Head of caudate nucleus (tissue), 42 donors: ENCODE measurements around the gene YPEL1.
A peak's percentile ranks its signal among the peaks of the same experiment; 100 is the strongest.
"Not testable (repeated sequence)": the region's sequence is repeated elsewhere in the genome, so short reads cannot be mapped to it uniquely, and the experiment has no call there.

Source experiments
- DNase-seq, 42 donors: peaks; one replicate each; pipeline versions ENCODE4 v3.0.0 to v3.0.0-alpha.2; 2020 to 2021; ENCODE audit warnings: mixed read lengths in 7 of 42
- intact Hi-C: fragments of 100-400 bp; cut with DNase I; formaldehyde crosslinking; loops from one replicate; pipeline ENCODE4 v1.15.0; 2022

YPEL1 gene

GRCh38 chr22:21728270-21728669 lies 7.3 kb downstream of the YPEL1 start:
- intact Hi-C loops: no loop called here
- no peak for DNase-seq

GRCh38 chr22:21727768-21728167 lies 7.8 kb downstream of the YPEL1 start:
- DNase-seq: no peak
- intact Hi-C loops: no loop called here

GRCh38 chr22:21727159-21727558 lies 8.4 kb downstream of the YPEL1 start:
- DNase-seq: no peak
- intact Hi-C loops: no loop called here

GRCh38 chr22:21726650-21727049 lies 8.9 kb downstream of the YPEL1 start:
- peak in 14 of 42 donors; percentile 13 to 57 (median 36) for DNase-seq
- intact Hi-C loops: no loop called here

- no peak for DNase-seq
- intact Hi-C loops: no loop called here
These were observed 9.5 kb downstream of the YPEL1 start for GRCh38 chr22:21725956-21726649.

- intact Hi-C loops, DNase-seq: not testable (repeated sequence)
These were observed 11.1 kb downstream of the YPEL1 start for GRCh38 chr22:21724496-21724895.

- DNase-seq, intact Hi-C loops: not testable (repeated sequence)
These were observed 14.3 kb downstream of the YPEL1 start for GRCh38 chr22:21721195-21721852.

GRCh38 chr22:21720191-21720859 lies 15.3 kb downstream of the YPEL1 start:
- intact Hi-C loops, DNase-seq: not testable (repeated sequence)

GRCh38 chr22:21719024-21719423 lies 16.6 kb downstream of the YPEL1 start:
- intact Hi-C loops: no loop called here
- no peak for DNase-seq

GRCh38 chr22:21718499-21718898 lies 17.1 kb downstream of the YPEL1 start:
- intact Hi-C loops: no loop called here
- DNase-seq: no peak

GRCh38 chr22:21716395-21717122 lies 19.0 kb downstream of the YPEL1 start:
- intact Hi-C loops, DNase-seq: not testable (repeated sequence)

GRCh38 chr22:21714786-21715185 lies 20.8 kb downstream of the YPEL1 start:
- DNase-seq: no peak
- intact Hi-C loops: loop anchor here (5.0 kb wide), 1 partner anchor 223 kb away; no protein-coding TSS in a partner anchor

GRCh38 chr22:21714059-21714770 lies 21.4 kb downstream of the YPEL1 start:
- intact Hi-C loops: loop anchor here (5.0 kb wide), 1 partner anchor 223 kb away; no protein-coding TSS in a partner anchor
- DNase-seq: no peak

GRCh38 chr22:21713428-21714058 lies 22.1 kb downstream of the YPEL1 start:
- intact Hi-C loops: loop anchor here (2.0 to 5.0 kb wide), 2 partner anchors 224 to 239 kb away; partner anchors contain the start of gene PPM1F
- no peak for DNase-seq

- DNase-seq: peak; percentile 49 to 91 (median 80)
These were observed 22.7 kb downstream of the YPEL1 start for GRCh38 chr22:21712751-21713427.

GRCh38 chr22:21711851-21712250 lies 23.7 kb downstream of the YPEL1 start:
- intact Hi-C loops: loop anchor here (2.0 to 5.0 kb wide), 2 partner anchors 225 to 241 kb away; partner anchors contain the start of gene PPM1F
- no peak for DNase-seq

More at GRCh38 chr22:21712751-21713427, 22.7 kb downstream of the YPEL1 start:
- intact Hi-C loops: loop anchor here (2.0 to 5.0 kb wide), 2 partner anchors 224 to 240 kb away; partner anchors contain the start of gene PPM1F

- DNase-seq: peak in 2 of 42 donors; percentile 26 to 42
- intact Hi-C loops: loop anchor here (5.0 kb wide), 1 partner anchor 227 kb away; no protein-coding TSS in a partner anchor
These were observed 25.4 kb downstream of the YPEL1 start for GRCh38 chr22:21710156-21710555.
